Endodermal cell (in vitro differentiated cells): ENCODE data around the gene FAM8A1. TPM values are rescaled to one million over a fixed set of nuclear protein-coding genes. Genes with fewer than 3 reads are reported as not detected.
A peak's percentile ranks its signal among the peaks of the same experiment; 100 is the strongest.

ENCODE experiments used
- DNase-seq: peaks from one replicate; pipeline ENCODE4 v3.0.0-alpha.2; 2017
- H3K27ac ChIP-seq: 2 replicates; pipeline ENCODE4 v1.5.1; 2013; ENCODE audit warnings: mild to moderate bottlenecking, low read depth, low read length, moderate library complexity
- H3K27me3 ChIP-seq: 2 replicates; pipeline ENCODE4 v1.6.1; 2013; ENCODE audit warnings: mild to moderate bottlenecking, low read length, moderate library complexity; ENCODE audit not compliant: insufficient read depth, control insufficient read depth, poor library complexity, severe bottlenecking
- H3K36me3 ChIP-seq: 2 replicates; pipeline ENCODE4 v1.7.0; 2013; ENCODE audit warnings: mild to moderate bottlenecking, low read length, moderate library complexity; ENCODE audit not compliant: control insufficient read depth, insufficient read depth
- H3K4me1 ChIP-seq: one replicate; pipeline ENCODE4 v1.7.0; 2013; ENCODE audit warnings: low read length; ENCODE audit not compliant: control insufficient read depth, insufficient read depth
- H3K4me3 ChIP-seq: 2 replicates; pipeline ENCODE4 v1.5.1; 2013; ENCODE audit warnings: mild to moderate bottlenecking, low read length, moderate library complexity
- H3K9ac ChIP-seq: 2 replicates; pipeline ENCODE4 v1.6.1; 2013; ENCODE audit warnings: mild to moderate bottlenecking, low read length, moderate library complexity; ENCODE audit not compliant: poor library complexity, severe bottlenecking; ENCODE audit errors: extremely low read depth
- H3K9me3 ChIP-seq: 2 replicates; pipeline ENCODE4 v1.6.1; 2013; ENCODE audit warnings: mild to moderate bottlenecking, low read length, moderate library complexity; ENCODE audit not compliant: control insufficient read depth
- H3K27ac Mint-ChIP-seq: 2 replicates; pipeline ENCODE4 v1.8.0; 2020; ENCODE audit warnings: mixed read lengths
- H3K27me3 Mint-ChIP-seq: 2 replicates; pipeline ENCODE4 v1.8.0; 2021; ENCODE audit warnings: mild to moderate bottlenecking, mixed read lengths; ENCODE audit not compliant: insufficient read depth
- H3K36me3 Mint-ChIP-seq: 2 replicates; pipeline ENCODE4 v1.8.0; 2020; ENCODE audit warnings: low read depth, mixed read lengths
- H3K4me1 Mint-ChIP-seq: 2 replicates; pipeline ENCODE4 v1.8.0; 2020; ENCODE audit warnings: mixed read lengths
- H3K4me3 Mint-ChIP-seq: 2 replicates; pipeline ENCODE4 v1.8.0; 2020; ENCODE audit warnings: mild to moderate bottlenecking, moderate library complexity, mixed read lengths
- H3K9me3 Mint-ChIP-seq: 2 replicates; pipeline ENCODE4 v1.8.0; 2020; ENCODE audit warnings: mild to moderate bottlenecking, mixed read lengths
- WGBS, 2 experiments: methylation state at CpG; one replicate each; pipeline versions ENCODE4 v1.1.5 to v1.1.7; 2013; ENCODE audit warnings: missing lambda C conversion rate in 2 of 2, mixed read lengths in 1 of 2; ENCODE audit not compliant: insufficient coverage in 1 of 2, insufficient read length in 1 of 2; 5-methylcytosine and 5-hydroxymethylcytosine counted together
- total RNA-seq, 2 donors: library from RNA; stranded (reverse); fragmentation: NEBNext Ultra II Directional in 1 of 2; extraction: Animal tissue kit (Norgen Biotek cat#: 25700) in 1 of 2; gene quantifications; 2 replicates in 1 of 2; 3 replicates in 1 of 2; pipeline ENCODE4 v1.2.1, GENCODE V29; 2021
- TF ChIP-seq, protein P1 (sequence below): fragments of 200-600 bp; sonication (generic); conservative IDR thresholded peaks from 2 replicates; pipeline ENCODE4 v1.5.0; 2021; ENCODE audit warnings: antibody characterized with exemption, mild to moderate bottlenecking

The FAM8A1 gene
- total RNA-seq, 2 donors from 2014 or later: 10.4 to 12.1 TPM

DNA sequence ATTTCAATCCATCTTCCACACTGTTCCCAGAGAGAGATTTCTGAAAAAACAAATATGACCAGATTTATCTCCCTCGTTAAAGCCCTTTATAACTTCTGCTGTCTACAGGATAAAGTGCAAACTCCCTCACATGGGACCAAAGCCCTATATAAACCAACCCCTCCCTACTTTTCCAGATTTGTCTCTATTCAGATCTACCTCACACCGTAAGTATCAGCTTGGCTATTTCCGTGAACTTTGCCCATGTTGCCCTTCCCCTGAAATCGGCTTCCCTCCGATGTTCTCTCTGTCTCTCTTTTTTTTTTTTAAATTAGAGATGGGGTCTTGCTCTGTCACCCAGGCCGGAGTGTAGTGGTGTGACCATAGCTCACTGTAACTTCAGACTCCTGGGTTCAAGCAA, 12.1 kb upstream of the FAM8A1 start:
- TF ChIP-seq, protein P1, sequence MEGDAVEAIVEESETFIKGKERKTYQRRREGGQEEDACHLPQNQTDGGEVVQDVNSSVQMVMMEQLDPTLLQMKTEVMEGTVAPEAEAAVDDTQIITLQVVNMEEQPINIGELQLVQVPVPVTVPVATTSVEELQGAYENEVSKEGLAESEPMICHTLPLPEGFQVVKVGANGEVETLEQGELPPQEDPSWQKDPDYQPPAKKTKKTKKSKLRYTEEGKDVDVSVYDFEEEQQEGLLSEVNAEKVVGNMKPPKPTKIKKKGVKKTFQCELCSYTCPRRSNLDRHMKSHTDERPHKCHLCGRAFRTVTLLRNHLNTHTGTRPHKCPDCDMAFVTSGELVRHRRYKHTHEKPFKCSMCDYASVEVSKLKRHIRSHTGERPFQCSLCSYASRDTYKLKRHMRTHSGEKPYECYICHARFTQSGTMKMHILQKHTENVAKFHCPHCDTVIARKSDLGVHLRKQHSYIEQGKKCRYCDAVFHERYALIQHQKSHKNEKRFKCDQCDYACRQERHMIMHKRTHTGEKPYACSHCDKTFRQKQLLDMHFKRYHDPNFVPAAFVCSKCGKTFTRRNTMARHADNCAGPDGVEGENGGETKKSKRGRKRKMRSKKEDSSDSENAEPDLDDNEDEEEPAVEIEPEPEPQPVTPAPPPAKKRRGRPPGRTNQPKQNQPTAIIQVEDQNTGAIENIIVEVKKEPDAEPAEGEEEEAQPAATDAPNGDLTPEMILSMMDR: no peak
- Histone ChIP-seq H3K27ac (no peak overlapping the region), H3K4me1 (no peaks in the 10 kb centered on the region), H3K4me3 (no peak overlapping the region), H3K9ac (no peak overlapping the region), H3K36me3 (no peaks in the 10 kb centered on the region), H3K27me3 (no peaks in the 10 kb centered on the region), H3K9me3 (no peaks in the 10 kb centered on the region)
- 91 to 94% methylated on average over 6 of the region's 6 CpGs for WGBS, 2 experiments
- no peak for DNase-seq
- Mint-ChIP-seq H3K27ac (no peak overlapping the region), H3K4me1 (peaks cover 4% of the 10 kb centered on the region), H3K36me3 (no peaks in the 10 kb centered on the region), H3K4me3 (no peak overlapping the region), H3K27me3 (no peaks in the 10 kb centered on the region), H3K9me3 (no peaks in the 10 kb centered on the region)

- H3K27ac Mint-ChIP-seq: peak overlapping the region; percentile 41
- H3K4me1 Mint-ChIP-seq: peaks cover 4% of the 10 kb centered on the region
- Histone ChIP-seq H3K9me3 (no peaks in the 10 kb centered on the region), H3K36me3 (no peaks in the 10 kb centered on the region), H3K9ac (no peak overlapping the region), H3K4me3 (no peak overlapping the region), H3K27me3 (no peaks in the 10 kb centered on the region), H3K27ac (no peak overlapping the region), H3K4me1 (no peaks in the 10 kb centered on the region)
- no peaks in the 10 kb centered on the region for H3K9me3 Mint-ChIP-seq
- no peaks in the 10 kb centered on the region for H3K27me3 Mint-ChIP-seq
- H3K4me3 Mint-ChIP-seq: no peak overlapping the region
- 83 to 97% methylated on average over 4 to 5 of the region's 5 CpGs for WGBS, 2 experiments
- H3K36me3 Mint-ChIP-seq: no peaks in the 10 kb centered on the region
- DNase-seq: no peak
- TF ChIP-seq, protein P1: no peak
Measured at GRCh38 chr6:17589406-17590096, 10.6 kb upstream of the FAM8A1 start.

- Mint-ChIP-seq H3K4me1 (no peaks in the 10 kb centered on the region), H3K4me3 (no peak overlapping the region), H3K9me3 (no peaks in the 10 kb centered on the region), H3K27ac (no peak overlapping the region), H3K27me3 (no peaks in the 10 kb centered on the region), H3K36me3 (no peaks in the 10 kb centered on the region)
- no peaks in the 10 kb centered on the region for H3K4me1 ChIP-seq
- TF ChIP-seq, protein P1: no peak
- no peaks in the 10 kb centered on the region for H3K9me3 ChIP-seq
- H3K4me3 ChIP-seq: no peak overlapping the region
- DNase-seq: no peak
- no peak overlapping the region for H3K9ac ChIP-seq
- H3K27me3 ChIP-seq: no peaks in the 10 kb centered on the region
- no peaks in the 10 kb centered on the region for H3K36me3 ChIP-seq
- WGBS, 2 experiments: 100% methylated on average over 1 of the region's 1 CpG
- no peak overlapping the region for H3K27ac ChIP-seq
Measured at GRCh38 chr6:17591287-17591686, 8.8 kb upstream of the FAM8A1 start.
